Gastroesophageal sphincter (tissue), 4 donors: ENCODE data around the gene SAYSD1. TPM values are rescaled to one million over a fixed set of nuclear protein-coding genes. Genes with fewer than 3 reads are reported as not detected.

ENCODE experiments used
- ATAC-seq: fragments of 150-250 bp; one replicate; pipeline ENCODE4 v1.9.1; 2016; ENCODE audit warnings: mild to moderate bottlenecking, moderate library complexity
- H3K27ac ChIP-seq, 4 donors: fragments of 200-600 bp; sonication (generic) in 3 of 4; 1 replicate in 3 of 4; 2 replicates in 1 of 4; pipeline ENCODE4 v1.5.1; 2016 to 2019
- H3K27me3 ChIP-seq: fragments of 200-600 bp; sonication (generic); one replicate; pipeline ENCODE4 v1.5.1; 2019
- H3K36me3 ChIP-seq, 2 donors: fragments of 200-600 bp; sonication (generic); one replicate each; pipeline ENCODE4 v1.5.1; 2019; ENCODE audit warnings: control low read depth in 1 of 2
- H3K4me1 ChIP-seq, 3 donors: fragments of 200-600 bp; sonication (generic); 1 replicate in 2 of 3; 2 replicates in 1 of 3; pipeline ENCODE4 v1.5.1; 2016 to 2019; ENCODE audit warnings: control low read depth in 2 of 3
- H3K4me3 ChIP-seq, 2 donors: fragments of 200-600 bp; sonication (generic); one replicate each; pipeline ENCODE4 v1.5.1; 2019; ENCODE audit warnings: mild to moderate bottlenecking in 1 of 2, moderate library complexity in 1 of 2
- H3K9me3 ChIP-seq, 3 donors: fragments of 200-600 bp; sonication (generic); one replicate each; pipeline ENCODE4 v1.5.1; 2017 to 2019; ENCODE audit warnings: control low read depth in 2 of 3
- CTCF ChIP-seq, 4 experiments: fragments of 200-600 bp in 2 of 4; fragments of 450-650 bp in 2 of 4; sonication (generic) in 1 of 4; IDR thresholded peaks; one replicate each; pipeline ENCODE4 v1.5.1; 2017 to 2019; ENCODE audit warnings: antibody characterized with exemption in 4 of 4, mild to moderate bottlenecking in 2 of 4, moderate library complexity in 2 of 4
- EP300 ChIP-seq: sonication (generic); formaldehyde crosslinking; IDR thresholded peaks from one replicate; pipeline ENCODE4 v1.6.1; 2017; ENCODE audit warnings: antibody characterized with exemption, mild to moderate bottlenecking
- POLR2A ChIP-seq, 2 donors: fragments of 450-650 bp; IDR thresholded peaks; one replicate each; pipeline ENCODE4 v1.6.1; 2017; ENCODE audit warnings: antibody characterized with exemption in 2 of 2, mild to moderate bottlenecking in 2 of 2, moderate library complexity in 1 of 2
- POLR2AphosphoS5 ChIP-seq: sonication (generic); formaldehyde crosslinking; IDR thresholded peaks from one replicate; pipeline ENCODE4 v1.6.1; 2017; ENCODE audit warnings: antibody characterized with exemption
- WGBS, 2 donors: methylation state at CpG; one replicate each; pipeline ENCODE4 v1.1.5; 2018; ENCODE audit warnings: low coverage in 1 of 2; 5-methylcytosine and 5-hydroxymethylcytosine counted together
- total RNA-seq, 4 donors: library from RNA; depleted of rRNA; stranded (reverse); fragments of >200 nt; gene quantifications; one replicate each; pipeline ENCODE4 v1.1.0, GENCODE V29; 2016

SAYSD1 gene
- total RNA-seq, 4 donors from 2014 or later: 16.4 to 23.2 (median 20.7) TPM

GRCh38 chr6:39128106-39128505, 13.1 kb upstream of the SAYSD1 start:
- ATAC-seq: no peak
- Histone ChIP-seq H3K9me3 (no peaks in the 10 kb centered on the region), H3K27ac (no peak overlapping the region), H3K4me1 (no peaks in the 10 kb centered on the region), H3K36me3 (no peaks in the 10 kb centered on the region), H3K27me3 (no peaks in the 10 kb centered on the region), H3K4me3 (no peak overlapping the region)
- WGBS, 2 donors: 47 to 63% methylated on average over 1 to 2 of the region's 3 CpGs
- no peak for TF ChIP-seq EP300
- TF ChIP-seq POLR2A (IDR thresholded peaks at IDR 0.05): no peak
- no peak for TF ChIP-seq POLR2AphosphoS5
- TF ChIP-seq CTCF (IDR thresholded peaks at IDR 0.05): no peak

GRCh38 chr6:39124114-39124513, 9.1 kb upstream of the SAYSD1 start:
- Histone ChIP-seq H3K4me1 (no peaks in the 10 kb centered on the region), H3K27me3 (no peaks in the 10 kb centered on the region), H3K27ac (no peak overlapping the region), H3K4me3 (no peak overlapping the region), H3K36me3 (no peaks in the 10 kb centered on the region), H3K9me3 (no peaks in the 10 kb centered on the region)
- no peak for ATAC-seq
- no peak for TF ChIP-seq EP300
- no peak for TF ChIP-seq POLR2AphosphoS5
- TF ChIP-seq POLR2A (IDR thresholded peaks at IDR 0.05): no peak
- TF ChIP-seq CTCF (IDR thresholded peaks at IDR 0.05): no peak

- Histone ChIP-seq H3K36me3 (no peaks in the 10 kb centered on the region), H3K9me3 (no peaks in the 10 kb centered on the region), H3K27me3 (no peaks in the 10 kb centered on the region), H3K4me1 (peaks cover 3 to 14% (median 6%) of the 10 kb centered on the region in 3 donors), H3K27ac (no peak overlapping the region), H3K4me3 (no peak overlapping the region)
- no peak for TF ChIP-seq EP300
- 78 to 93% methylated on average over 3 to 4 of the region's 4 CpGs for WGBS, 2 donors
- no peak for ATAC-seq
Observed at GRCh38 chr6:39118921-39119320, 3.9 kb upstream of the SAYSD1 start.

GRCh38 chr6:39114388-39114703, 640 bp downstream of the SAYSD1 start:
- H3K9me3 ChIP-seq: no peaks in the 10 kb centered on the region
- peak overlapping the region; percentile 59 to 81 for H3K4me3 ChIP-seq
- peak; percentile 29 for ATAC-seq
- TF ChIP-seq CTCF (IDR thresholded peaks at IDR 0.05): no peak
- no peak for TF ChIP-seq POLR2A (IDR thresholded peaks at IDR 0.05)
- no peak for TF ChIP-seq POLR2AphosphoS5
- TF ChIP-seq EP300: no peak
- 0 to 6% methylated on average over 3 to 5 of the region's 11 CpGs for WGBS, 2 donors
- no peaks in the 10 kb centered on the region for H3K27me3 ChIP-seq
- peak overlapping the region; percentile 82 to 100 (median 96) for H3K27ac ChIP-seq
- H3K4me1 ChIP-seq: peaks cover 3 to 25% (median 6%) of the 10 kb centered on the region in 3 donors
- H3K36me3 ChIP-seq: peaks cover 0 to 24% of the 10 kb centered on the region in 2 donors

- Histone ChIP-seq H3K27ac (peak overlapping the region in 2 of 4 donors; percentile 97 to 100), H3K36me3 (peaks cover 0 to 30% of the 10 kb centered on the region in 2 donors), H3K4me1 (peaks cover 3 to 25% (median 6%) of the 10 kb centered on the region in 3 donors), H3K9me3 (no peaks in the 10 kb centered on the region), H3K4me3 (peak overlapping the region in 1 of 2 donors; percentile 81), H3K27me3 (no peaks in the 10 kb centered on the region)
- no peak for TF ChIP-seq POLR2AphosphoS5
- no peak for TF ChIP-seq POLR2A (IDR thresholded peaks at IDR 0.05)
- TF ChIP-seq EP300: no peak
- TF ChIP-seq CTCF (IDR thresholded peaks at IDR 0.05): no peak
- ATAC-seq: no peak
- WGBS, 2 donors: 100% methylated on average over 1 of the region's 1 CpG
Observed at GRCh38 chr6:39113788-39114187, 1.2 kb downstream of the SAYSD1 start.
